AG20443 (cell line): ENCODE data around the gene BPIFB6.

Experiments used
- DNase-seq: peaks from one replicate; pipeline ENCODE4 v3.0.0; 2012; ENCODE audit warnings: low spot score, mixed read lengths

BPIFB6 gene, protein sequence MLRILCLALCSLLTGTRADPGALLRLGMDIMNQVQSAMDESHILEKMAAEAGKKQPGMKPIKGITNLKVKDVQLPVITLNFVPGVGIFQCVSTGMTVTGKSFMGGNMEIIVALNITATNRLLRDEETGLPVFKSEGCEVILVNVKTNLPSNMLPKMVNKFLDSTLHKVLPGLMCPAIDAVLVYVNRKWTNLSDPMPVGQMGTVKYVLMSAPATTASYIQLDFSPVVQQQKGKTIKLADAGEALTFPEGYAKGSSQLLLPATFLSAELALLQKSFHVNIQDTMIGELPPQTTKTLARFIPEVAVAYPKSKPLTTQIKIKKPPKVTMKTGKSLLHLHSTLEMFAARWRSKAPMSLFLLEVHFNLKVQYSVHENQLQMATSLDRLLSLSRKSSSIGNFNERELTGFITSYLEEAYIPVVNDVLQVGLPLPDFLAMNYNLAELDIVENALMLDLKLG

DNA sequence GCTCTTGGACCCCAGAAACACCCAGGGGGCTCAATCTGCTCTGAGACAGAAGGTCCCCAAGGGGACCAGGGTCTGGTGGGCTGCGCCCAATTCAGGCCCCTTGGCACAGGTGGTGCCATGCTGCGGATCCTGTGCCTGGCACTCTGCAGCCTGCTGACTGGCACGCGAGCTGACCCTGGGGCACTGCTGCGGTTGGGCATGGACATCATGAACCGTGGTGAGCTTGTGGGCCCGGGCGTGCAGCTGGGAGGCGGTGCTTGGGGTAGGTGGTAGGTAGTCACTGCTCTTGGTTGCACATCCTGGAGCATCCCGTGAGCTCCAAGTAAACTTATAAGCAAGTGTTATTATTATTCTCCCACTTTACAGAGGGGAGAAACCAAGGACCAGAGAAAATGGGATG, at the start of gene BPIFB6:
BPIFB6 (plus strand) TSS at position 118 of the 400 bp plus-strand sequence; CDS start at position 118, 0 bp downstream.
- no peak for DNase-seq

DNA sequence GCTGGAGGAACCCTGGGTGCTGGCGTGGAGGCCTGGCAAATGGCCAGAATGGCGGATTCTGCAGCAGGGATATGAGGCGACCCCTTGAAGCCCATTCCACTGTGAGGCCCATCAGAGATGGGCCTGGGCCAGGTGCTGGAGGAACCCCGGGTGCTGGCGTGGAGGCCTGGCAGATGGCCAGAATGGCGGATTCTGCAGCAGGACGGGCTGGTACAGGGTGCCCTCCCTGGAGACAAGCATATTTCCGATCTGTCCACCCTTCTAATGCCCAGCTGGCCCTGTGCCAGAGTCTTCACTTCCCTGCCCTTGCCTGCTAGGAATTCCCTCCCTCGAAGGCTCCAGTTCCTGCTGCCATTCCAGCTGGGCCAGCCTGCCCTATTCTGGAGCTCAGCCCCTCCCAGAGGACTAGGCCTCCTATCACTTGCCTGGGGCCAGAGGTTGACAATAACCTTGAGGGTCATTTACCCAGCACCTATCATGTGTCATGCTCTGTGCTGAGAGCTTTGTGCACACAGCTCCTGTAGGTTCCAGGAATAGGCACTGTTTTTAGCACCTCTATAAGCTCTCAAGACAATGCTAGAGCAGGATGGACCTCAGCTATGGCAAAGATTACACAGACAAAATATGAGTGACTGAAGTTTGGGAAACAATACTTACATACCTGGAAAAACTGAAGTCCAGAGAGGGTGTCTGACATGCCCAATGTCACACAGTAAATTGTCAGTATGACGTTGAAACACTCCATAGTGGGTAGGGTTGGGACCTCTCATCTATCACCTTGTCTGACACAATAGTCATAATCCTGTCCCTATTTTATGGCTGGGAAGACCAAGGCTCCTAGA, 48.6 kb upstream of the BPIFB6 start:
- no peak for DNase-seq

DNA sequence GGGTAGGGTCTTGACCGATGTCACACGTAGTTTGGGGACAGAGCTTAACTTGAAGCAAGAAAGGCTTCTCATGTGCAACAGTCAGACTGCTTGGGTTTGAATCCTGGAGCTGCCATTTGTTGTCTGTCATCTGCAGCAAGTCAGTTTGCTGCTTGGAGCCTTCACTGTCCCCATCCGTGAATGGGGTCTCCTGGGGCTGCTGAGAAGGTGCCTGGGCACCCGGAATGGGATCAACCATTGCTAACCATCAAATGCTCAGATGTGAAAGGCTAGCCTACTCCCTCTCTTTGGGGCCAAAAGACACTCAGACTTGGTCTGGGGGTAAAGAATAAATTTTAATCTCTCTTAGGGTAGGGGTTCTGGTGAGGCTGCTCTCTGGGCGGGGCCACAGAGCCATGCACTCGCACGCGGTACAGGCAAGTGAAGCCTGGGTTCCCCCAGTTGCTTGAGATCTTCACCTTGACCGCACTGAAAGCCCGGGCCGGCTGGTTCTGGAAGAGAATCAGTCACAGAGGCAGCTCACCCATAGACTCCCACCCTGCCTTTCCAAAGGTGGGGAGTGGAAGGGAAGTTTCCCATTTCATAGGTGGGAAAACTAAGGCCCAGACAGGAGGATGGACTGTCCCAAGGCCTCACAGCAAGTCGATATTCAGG, 47.9 kb upstream of the BPIFB6 start:
- DNase-seq = no peak

DNA sequence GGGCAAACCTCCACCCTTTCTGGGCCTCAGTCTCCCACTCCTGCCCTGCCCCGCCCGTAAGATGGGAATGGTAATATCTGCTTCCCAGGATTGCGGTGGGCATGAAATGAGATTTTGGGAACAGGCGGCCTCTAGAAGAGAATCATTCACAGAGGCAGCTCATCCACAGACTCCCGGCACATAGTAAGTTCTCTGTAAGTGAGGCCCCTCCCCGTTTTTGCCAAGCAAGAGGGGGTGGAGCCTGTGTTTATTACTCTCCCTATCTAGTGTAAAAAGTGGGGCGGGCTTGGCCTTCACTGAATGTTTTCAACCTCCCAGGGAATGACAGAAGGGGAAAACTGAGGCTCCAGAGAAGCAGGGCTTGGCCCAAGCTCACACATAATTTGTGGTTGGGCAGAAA, 47.3 kb upstream of the BPIFB6 start:
- DNase-seq = no peak

DNA sequence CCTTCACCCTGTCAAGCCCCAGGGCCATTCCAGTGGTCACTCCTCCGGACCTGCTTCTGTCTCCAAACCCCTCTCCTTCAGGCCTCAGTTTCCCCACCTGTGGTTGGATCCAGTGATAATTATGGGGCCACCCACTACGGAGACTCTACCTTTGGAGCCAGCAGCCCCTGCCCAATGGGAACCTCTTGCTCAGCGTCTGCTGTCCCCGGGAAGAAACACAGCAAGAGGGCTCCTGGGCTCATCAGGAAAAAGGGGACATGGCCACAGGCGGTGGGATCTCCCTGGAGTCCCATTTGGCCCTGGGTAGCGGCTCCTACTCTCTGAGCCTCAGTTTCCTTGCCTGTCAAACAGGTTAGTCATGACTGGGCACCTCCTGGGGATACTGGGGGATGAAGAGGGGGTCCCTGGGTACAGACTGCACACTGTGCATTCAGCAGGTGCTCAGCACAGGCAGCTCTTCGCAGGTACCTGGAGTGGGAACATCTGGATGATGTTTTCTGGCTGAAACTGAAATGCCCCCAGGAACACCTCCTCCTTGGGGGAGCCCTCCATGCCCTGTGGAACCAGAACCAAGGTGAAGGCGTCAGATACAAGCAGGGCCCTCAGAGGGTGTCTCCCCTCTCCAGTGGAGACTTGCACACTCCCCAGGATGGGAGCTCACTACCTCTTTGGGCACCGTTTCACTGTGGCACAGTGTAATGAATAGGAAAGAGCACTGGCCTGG, 46.7 kb upstream of the BPIFB6 start:
- no peak for DNase-seq

DNA sequence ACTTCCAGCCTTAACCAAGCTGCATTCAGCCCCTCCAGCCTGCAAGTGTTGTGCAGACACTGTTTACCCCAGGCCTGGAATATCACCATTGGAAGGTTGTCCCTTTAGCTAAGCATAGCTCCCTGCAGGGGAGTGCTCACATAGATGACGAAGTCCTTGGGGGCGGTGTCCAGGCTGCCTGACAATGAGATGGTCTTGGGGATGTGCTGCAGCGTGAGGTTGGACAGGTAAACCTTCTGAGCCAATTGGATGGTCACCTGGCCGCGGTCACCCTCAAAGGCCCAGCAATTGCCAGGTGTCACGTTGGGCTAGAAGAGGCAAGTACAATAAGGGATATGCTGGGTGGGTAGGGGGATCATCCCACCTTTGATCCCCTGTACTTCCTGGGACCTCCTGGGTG, 45.9 kb upstream of the BPIFB6 start:
- no peak for DNase-seq

DNA sequence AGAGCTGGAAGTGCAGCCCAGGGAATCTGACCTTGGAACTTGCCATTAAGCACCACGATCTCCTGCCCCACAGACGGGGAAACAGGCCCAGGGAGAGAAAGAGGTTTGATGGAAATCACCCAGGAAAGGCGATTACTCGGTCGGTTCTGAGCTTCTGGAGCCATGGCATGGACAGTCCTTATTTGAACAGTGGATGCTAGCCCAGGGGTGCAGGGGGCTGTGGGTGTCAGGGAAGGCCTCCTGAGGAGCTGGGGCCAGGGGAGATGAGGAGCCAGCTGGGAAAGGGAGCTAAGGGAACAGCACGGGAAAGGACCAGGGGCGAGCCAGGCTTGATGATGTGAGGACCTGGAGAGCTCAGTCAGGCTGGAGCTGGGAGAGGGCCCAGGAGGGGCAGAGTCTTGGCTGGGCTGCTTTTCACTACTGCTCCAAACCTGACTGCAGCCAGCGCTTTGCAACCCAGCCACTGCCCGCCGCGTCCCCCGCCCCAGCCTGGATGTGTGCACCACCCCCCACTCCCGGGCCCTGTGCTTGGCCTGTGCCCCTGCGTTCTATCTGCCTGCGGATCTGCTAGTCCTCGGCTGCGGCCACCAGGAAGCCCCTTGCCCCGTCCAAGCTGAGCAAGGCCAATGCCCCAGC, 45.0 kb upstream of the BPIFB6 start:
- no peak for DNase-seq

DNA sequence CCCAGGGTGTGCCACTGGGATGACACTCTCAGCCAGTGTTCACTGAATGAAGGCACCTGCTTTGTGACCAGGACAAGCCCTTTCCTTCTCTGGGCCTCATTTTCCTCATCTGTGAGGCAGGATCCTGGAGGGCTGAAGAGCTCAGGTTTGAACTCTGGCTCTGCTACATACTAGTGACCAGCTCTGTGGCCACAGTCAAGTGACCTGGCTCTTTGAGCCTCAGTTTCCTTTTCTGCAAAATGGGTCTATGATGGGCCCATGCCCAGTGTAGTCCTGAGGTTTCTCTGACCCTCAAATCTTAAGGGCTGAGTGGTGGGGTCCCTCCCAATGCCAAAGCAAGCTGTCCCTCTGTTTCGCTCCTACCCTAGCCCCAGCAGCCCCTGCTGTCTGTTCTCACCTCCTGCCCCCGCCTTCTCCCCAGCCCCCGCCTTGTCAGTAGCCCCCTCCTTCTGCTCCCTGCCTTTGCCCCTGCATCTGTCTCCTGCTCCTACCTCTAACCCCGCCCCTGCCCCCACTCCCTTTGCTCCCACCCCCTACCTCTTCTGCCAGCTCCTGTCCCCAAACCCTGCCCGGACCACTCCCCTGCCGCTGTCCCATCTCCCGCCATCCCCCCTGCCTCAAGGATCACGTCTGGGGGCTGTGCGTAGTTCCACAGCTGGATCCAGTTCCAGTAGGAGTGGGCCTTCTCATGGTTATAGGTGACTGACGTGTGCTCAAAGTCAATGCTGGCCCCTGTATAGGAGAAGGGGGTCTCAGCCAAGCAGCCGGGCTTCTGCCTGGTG, 44.2 kb upstream of the BPIFB6 start:
- no peak for DNase-seq

DNA sequence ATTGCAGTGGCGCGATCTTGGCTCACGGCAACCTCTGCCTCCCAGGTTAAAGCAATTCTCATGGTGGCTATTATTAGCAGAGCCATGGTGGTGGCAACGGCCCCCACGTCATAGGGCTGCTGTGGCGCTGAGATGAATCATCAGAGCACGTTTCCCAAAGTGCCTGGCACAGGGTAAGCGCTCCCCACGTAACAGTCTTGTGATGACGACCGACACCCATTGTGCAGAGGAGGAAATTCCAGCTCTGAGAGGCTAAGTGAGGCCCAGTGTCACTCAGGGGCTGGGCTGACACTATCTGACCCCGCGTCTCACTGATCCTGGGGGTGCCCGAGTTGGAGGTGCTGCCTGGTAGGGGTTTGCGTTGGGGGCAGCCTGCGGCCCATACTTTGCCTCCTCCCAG, 43.4 kb upstream of the BPIFB6 start:
- DNase-seq = no peak

DNA sequence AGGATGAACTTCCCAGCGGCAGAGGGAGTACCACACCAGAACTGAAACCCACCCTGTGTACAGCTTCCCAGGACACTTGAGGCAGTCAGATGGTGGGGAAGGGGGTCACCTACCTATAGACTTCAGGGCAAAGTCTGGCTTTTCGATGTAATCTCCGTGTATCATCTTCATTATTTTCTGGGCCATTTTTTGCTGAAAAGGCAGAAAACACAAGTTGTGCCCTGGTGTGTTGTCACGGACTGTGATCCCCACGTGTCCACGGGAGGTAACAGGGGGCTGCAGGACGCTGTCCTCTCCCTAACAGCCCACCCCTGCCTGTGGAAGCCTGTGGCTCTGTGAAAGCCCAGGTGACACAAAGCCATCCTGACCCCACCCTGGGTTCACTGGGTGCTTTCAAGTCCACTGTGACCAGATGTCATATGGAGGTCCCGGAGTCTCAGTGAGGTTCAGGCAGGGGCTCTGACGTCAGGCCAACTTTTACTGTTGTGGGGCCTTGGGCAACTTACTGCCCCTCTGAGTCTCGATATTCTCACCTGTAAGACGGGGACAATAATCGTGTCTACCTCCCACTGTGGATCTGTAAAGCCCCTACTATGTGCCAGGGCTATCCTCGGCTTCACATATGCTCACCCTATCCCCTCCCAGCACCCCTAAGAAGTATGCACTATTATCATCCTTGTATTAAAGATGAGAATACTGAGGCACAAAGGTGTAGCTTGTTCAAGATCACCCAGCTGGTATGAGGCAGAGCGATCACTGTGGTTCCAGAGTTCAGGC, 41.8 kb upstream of the BPIFB6 start:
- DNase-seq = no peak

DNA sequence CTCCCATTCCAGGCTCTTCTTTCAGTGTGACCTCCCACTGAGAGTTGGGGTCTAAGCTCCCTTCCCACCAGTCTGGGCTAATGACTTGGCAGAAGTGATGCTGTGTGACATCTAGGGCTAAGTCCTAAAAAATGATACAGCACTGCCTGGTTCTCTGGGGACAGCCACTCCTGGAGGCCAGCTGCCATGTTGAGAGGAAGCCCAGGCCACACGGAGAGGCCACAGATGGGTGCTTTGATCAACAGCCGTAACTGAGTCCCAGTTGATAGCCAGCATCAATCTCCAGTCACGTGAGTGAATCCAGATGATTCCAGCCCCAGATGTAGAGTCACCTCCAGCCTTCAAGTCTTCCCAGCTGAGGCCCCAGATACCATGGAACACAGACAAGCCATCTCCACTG, 41.0 kb upstream of the BPIFB6 start:
- no peak for DNase-seq

DNA sequence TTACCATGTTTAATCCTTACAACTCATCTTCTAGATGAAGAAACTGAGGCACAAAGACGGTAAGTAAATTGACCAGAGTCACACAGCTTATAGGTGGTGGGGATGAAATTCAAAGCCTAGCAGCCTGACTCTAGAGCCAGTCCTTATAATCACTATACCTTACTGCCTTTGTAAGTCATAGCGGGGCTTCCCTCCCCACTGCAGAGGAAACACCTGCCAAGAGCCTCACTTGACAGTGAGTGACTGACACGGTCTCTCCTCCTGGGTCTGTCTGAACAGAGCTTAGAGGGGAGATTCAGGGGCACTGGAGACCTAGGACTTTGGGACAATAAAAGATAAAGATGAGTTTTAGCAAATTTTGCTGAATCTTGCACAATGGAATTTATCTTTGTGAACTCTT, 40.1 kb upstream of the BPIFB6 start:
- no peak for DNase-seq

DNA sequence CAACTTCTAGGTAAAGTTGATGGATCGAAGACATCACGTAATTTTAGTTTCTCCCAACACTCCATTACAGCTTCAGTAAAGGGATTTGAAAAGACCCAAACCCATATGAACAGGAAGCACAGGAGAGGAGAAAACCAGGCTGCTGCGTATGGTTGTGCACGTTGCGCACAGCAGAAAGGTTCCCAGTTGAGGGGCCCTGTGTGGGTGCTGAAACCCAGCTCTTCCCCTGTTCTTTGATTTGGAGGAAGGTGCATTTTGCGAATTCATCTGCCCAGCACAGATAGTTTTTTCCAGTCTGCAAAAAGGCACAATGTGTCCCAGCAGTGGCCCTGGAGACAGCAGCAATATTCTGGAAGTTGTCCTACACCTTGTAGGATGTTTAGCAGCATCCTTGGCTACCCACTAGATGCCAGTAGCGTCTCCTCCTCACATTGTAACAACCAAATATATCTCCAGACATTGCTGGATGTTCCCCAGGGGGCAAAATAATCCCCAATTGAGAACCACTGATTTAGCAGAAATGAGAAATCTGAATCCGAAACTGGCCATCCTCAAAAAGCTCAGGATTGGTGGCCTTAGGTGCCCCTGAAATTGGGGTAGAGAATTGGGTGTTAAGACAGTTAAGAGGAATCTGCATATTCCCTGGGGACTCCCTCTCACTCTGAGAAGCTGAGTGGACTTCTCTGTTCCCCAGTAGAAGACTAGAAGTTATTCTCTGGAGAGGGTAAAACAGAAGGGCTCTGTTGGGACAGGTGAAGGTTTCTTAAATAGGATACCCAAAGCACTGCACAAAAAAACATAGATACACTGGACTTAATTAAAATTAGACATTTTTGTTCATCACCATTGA, 39.4 kb upstream of the BPIFB6 start:
- DNase-seq = no peak

DNA sequence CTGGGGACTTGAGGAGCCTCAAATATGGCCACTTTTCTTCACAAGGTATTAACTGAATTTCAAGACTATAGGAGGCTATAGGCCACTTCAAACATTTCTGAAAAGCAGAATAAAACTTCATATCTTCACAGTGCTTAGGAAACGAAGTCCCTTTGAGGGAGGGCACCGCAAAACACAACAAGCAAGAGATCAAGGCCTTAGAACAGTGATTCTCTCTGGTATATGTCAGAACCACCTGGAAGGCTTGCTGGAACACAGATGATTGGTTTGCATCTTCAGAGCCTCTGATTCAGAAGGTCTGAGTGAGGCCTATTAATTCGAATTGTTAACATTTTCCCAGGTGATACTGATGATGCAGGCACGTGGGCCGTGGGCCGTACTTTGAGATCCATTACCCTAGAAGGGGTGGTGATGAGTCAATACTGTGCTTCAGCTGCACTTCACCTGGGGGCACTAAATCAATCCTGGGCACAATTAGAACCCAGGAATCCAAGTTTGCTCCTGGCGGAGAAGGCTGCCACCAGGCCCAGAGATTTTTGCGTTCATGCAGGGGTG, 37.9 kb upstream of the BPIFB6 start:
- DNase-seq = no peak

DNA sequence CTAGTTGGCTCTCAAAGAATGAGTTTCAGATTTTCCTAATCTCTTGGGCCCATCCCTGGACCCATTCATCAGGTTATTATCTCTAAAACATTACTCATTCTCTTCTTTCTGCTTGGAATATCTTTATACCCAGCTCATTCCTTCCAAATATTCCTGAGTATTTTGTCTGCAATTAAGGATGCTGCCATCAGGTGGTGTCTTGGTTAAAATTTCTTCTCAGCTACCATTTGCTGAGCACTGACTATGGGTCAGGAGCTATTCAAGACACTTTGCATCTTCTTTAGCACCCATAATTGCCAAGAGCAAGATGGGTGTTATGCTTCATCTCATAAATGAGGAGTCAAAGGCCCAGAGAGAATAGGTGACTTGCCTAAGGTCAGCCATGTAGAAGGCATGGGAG, 35.6 kb upstream of the BPIFB6 start:
- DNase-seq = no peak

DNA sequence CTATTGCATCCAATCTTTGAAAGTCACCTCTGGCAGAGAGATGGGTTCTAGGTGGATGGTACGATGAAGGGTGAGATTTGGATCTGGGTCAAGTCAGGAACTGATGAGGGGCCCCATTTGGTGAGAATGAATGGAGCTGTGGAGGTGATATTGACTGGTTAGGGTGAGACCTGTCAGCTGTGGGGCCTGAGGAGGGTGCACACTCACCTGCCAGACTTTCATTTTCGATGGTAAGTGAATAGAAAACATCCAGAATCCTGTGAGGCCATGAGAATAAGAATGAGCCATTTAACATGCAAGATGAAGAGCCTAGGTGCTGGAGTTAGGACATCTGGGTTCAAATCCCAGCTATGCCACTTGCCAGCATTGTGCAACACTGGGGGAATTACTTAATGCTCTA, 34.0 kb upstream of the BPIFB6 start:
- DNase-seq = no peak

DNA sequence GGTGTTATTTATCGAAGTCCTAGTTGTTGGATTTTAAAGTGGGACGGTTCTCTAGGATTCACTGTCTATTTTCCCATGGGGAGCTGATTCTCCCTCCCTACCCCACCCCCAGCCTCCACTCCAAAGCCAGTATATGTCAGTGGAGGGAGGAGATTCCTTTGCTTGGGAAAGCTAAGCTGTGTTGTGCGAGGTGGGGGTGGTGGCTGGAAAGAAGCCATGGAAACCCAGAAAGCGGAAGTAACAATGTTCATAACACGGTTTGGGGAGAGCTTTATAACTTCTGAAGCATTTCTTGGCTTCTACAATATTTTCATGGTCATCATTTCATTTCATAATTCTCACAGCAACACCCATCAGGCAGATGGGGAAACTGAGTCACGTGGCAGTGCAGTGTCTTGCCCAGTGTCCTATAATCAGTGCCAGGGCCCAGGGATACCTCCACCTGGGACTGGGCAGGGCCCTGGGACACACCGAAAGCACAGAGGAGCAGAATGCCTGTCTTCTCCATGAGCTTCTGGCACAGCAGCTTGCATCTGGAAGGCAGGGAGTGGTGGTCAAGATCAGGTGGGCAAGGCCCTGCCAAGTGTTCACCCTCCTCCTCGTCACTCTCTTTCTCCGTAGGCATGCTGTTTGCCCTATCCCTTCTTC, 31.7 kb upstream of the BPIFB6 start:
- DNase-seq = no peak

DNA sequence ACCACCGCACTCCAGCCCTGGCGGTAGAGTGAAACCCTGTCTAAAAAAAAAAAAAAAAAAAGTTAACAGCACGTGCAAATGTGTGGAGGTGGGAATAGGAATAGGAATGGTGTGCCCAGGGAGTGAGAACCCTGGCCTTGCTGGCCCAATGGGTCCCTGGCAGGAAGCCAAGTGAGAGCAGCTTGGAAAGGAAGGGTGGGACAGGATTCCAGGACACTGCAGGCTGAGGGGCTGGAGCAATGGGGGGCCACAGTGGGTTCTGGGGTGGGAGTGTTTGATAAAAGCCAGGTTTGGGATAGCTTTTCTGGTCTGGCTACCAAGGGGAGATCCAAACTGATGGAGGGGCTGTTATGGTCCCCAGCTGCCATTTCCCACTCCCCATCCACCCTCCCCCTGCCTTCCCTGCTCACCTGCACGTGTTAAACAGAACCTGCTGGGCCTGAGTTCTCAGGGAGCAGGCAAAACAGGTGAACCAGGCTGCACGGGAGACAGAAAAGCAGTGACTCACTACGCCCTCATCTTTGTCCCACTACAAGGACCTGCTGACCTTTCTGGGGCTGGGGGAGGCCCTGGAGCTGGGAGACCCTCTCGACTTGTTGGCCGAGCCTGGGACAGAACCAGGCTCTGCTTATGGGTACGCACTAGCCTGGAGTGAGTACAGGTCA, 30.5 kb upstream of the BPIFB6 start:
- DNase-seq = no peak
